ENCODE data around the gene RPS14. TPM values are rescaled to one million over a fixed set of nuclear protein-coding genes. Genes with fewer than 3 reads are reported as not detected.

Gene RPS14
- polyA plus RNA-seq, 1 donor from 2014 or later: 3,490 TPM

- Histone ChIP-seq H3F3A (ENCODE audit: insufficient read depth, low read length, poor library complexity, severe bottlenecking) (no peaks in the 10 kb centered on the region), H3K79me2 (replicated peaks; ENCODE audit: insufficient read depth, low read length) (no peaks in the 10 kb centered on the region), H3K27me3 (ENCODE audit: insufficient read depth, low read depth, low read length) (no peaks in the 10 kb centered on the region), H2AFZ (ENCODE audit: low read depth, low read length) (no peak overlapping the region), H4K20me1 (ENCODE audit: insufficient read depth) (no peaks in the 10 kb centered on the region), H3K4me2 (ENCODE audit: low read length) (no peak overlapping the region), H3K9me3 (ENCODE audit: low read length) (no peaks in the 10 kb centered on the region), H3K9me2 (ENCODE audit: insufficient read depth, low read length) (no peaks in the 10 kb centered on the region), H3K4me3 (ENCODE audit: low read length) (no peak overlapping the region), H3K36me3 (ENCODE audit: insufficient read depth, low read length) (no peaks in the 10 kb centered on the region), H3K9ac (ENCODE audit: low read length) (no peak overlapping the region), H3K27ac (ENCODE audit: low read length) (no peak overlapping the region)
- no peak for TF ChIP-seq REST (IDR thresholded peaks at IDR 0.05; ENCODE audit: borderline replicate concordance)
- TF ChIP-seq SMC3 (conservative IDR thresholded peaks at IDR 0.05; ENCODE audit: poor library complexity): no peak
- no peak for TF ChIP-seq POLR2AphosphoS5 (IDR thresholded peaks at IDR 0.05)
- no peak for TF ChIP-seq TAF1 (IDR thresholded peaks at IDR 0.05; ENCODE audit: low read depth)
- no peak for TF ChIP-seq RAD21 (conservative IDR thresholded peaks at IDR 0.05)
- TF ChIP-seq EP300 (conservative IDR thresholded peaks at IDR 0.05; ENCODE audit: poor library complexity, severe bottlenecking): no peak
- no peak for TF ChIP-seq EZH2 (IDR thresholded peaks at IDR 0.05; ENCODE audit: borderline replicate concordance, insufficient read depth, low read length, poor library complexity, severe bottlenecking)
- TF ChIP-seq MXI1 (conservative IDR thresholded peaks at IDR 0.05; ENCODE audit: poor library complexity, severe bottlenecking): no peak
- TF ChIP-seq CTCF (IDR thresholded peaks at IDR 0.05; ENCODE audit: poor library complexity, severe bottlenecking): no peak
These were observed 24.3 kb upstream of the RPS14 start for GRCh38 chr5:150473673-150474358.

DNA sequence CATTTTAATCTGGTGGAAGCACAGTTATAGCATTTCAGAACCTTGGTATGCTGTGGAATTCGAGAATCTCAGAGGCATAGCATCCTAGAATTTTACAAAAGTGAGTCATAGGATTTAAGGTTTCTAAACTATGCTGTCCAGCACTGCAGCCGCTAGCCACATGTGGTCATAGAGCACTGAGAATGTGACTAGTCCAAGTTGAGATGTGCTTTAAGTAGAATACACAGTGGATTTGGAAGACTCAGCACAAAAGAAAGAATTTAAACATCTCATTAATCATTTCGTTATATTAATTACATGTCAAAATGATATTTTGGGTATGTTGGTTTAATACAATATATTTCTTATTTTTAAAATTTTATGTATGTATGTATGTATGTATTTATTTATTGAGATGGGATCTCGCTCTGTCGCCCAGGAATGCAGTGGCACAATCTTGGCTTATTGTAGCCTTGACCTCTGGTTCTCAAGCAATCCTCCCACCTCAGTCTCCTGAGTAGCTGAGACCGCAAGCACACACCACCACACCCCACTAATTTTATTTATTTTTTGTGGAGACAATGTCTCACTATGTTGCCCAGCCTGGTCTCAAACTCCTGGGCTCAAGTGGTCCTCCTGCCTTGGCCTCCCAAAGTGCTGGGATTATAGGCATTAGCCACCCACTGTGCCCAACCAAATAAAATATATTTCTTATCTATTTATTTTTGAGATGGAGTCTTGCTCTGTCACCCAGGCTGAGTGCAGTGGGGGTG, 20.4 kb upstream of the RPS14 start:
- Histone ChIP-seq H3K9me3 (ENCODE audit: low read length) (no peaks in the 10 kb centered on the region), H3K27me3 (ENCODE audit: insufficient read depth, low read depth, low read length) (no peaks in the 10 kb centered on the region), H3K79me2 (replicated peaks; ENCODE audit: insufficient read depth, low read length) (no peaks in the 10 kb centered on the region), H3K4me3 (ENCODE audit: low read length) (no peak overlapping the region), H4K20me1 (ENCODE audit: insufficient read depth) (no peaks in the 10 kb centered on the region), H3K9me2 (ENCODE audit: insufficient read depth, low read length) (no peaks in the 10 kb centered on the region), H2AFZ (ENCODE audit: low read depth, low read length) (no peak overlapping the region), H3F3A (ENCODE audit: insufficient read depth, low read length, poor library complexity, severe bottlenecking) (no peaks in the 10 kb centered on the region), H3K4me2 (ENCODE audit: low read length) (no peak overlapping the region), H3K9ac (ENCODE audit: low read length) (no peak overlapping the region), H3K36me3 (ENCODE audit: insufficient read depth, low read length) (no peaks in the 10 kb centered on the region), H3K27ac (ENCODE audit: low read length) (no peak overlapping the region)
- no peak for TF ChIP-seq EP300 (conservative IDR thresholded peaks at IDR 0.05; ENCODE audit: poor library complexity, severe bottlenecking)
- TF ChIP-seq TAF1 (IDR thresholded peaks at IDR 0.05; ENCODE audit: low read depth): no peak
- TF ChIP-seq EZH2 (IDR thresholded peaks at IDR 0.05; ENCODE audit: borderline replicate concordance, insufficient read depth, low read length, poor library complexity, severe bottlenecking): no peak

Data from neural cell (in vitro differentiated cells).